HEK293 (cell line): Measurements from ENCODE around the gene CYP2A13.
"Not testable (repeated sequence)": the region's sequence is repeated elsewhere in the genome, so short reads cannot be mapped to it uniquely, and the experiment has no call there.

ENCODE experiments used
- CTCF ChIA-PET: fragments of 350-600 bp; formaldehyde crosslinking; extraction: SDS; loops from one replicate; lab custom pipeline; 2021; ENCODE audit warnings: antibody characterized with exemption; lab: Yijun Ruan, JAX
- POLR2A ChIA-PET: fragments of 300-600 bp; formaldehyde crosslinking; extraction: SDS; loops from one replicate; lab custom pipeline; 2020; ENCODE audit warnings: antibody characterized with exemption, inconsistent platforms; lab: Yijun Ruan, JAX
- H3K27ac ChIP-seq: fragments of 200-500 bp; sonication (Bioruptor generic); 2 replicates; pipeline ENCODE4 v1.5.1; 2014; ENCODE audit warnings: low read depth, low read length, control low read depth, inconsistent platforms; ENCODE audit errors: extremely low read depth
- H3K36me3 ChIP-seq, 2 experiments: fragments of 200-500 bp in 1 of 2; sonication (Bioruptor generic) in 1 of 2; 1 replicate in 1 of 2; 2 replicates in 1 of 2; pipeline ENCODE4 v1.5.1; 2014 to 2017; ENCODE audit warnings: inconsistent platforms in 2 of 2, low read length in 2 of 2; ENCODE audit not compliant: control insufficient read depth in 2 of 2, insufficient read depth in 1 of 2
- H3K4me1 ChIP-seq: fragments of 200-500 bp; sonication (Bioruptor generic); 2 replicates; pipeline ENCODE4 v1.5.1; 2014; ENCODE audit warnings: mild to moderate bottlenecking, low read length, inconsistent platforms; ENCODE audit not compliant: control insufficient read depth, insufficient read depth
- H3K4me3 ChIP-seq: 2 replicates; pipeline ENCODE4 v1.5.1; 2011; ENCODE audit warnings: low read depth, mild to moderate bottlenecking, control low read depth, low read length, moderate library complexity
- H3K9me3 ChIP-seq: fragments of 200-500 bp; sonication (Bioruptor generic); 2 replicates; pipeline ENCODE4 v1.5.1; 2014; ENCODE audit warnings: low read depth, low read length, inconsistent platforms; ENCODE audit not compliant: control insufficient read depth, insufficient read depth
- HOXC10 ChIP-seq: sonication (generic); formaldehyde crosslinking; IDR thresholded peaks from 2 replicates; pipeline ENCODE4 v1.8.1; 2023; ENCODE audit warnings: mild to moderate bottlenecking, missing genetic modification reagents
- MYNN ChIP-seq: fragments of 450-650 bp; formaldehyde crosslinking; IDR thresholded peaks from 2 replicates; pipeline ENCODE4 v1.5.1; 2016; ENCODE audit warnings: missing biosample characterization, missing genetic modification characterization, borderline replicate concordance
- YY2 ChIP-seq: fragments of 450-650 bp; formaldehyde crosslinking; IDR thresholded peaks from 2 replicates; pipeline ENCODE4 v1.5.1; 2016; ENCODE audit warnings: missing biosample characterization, missing genetic modification characterization
- ZEB2 ChIP-seq: fragments of 450-650 bp; formaldehyde crosslinking; IDR thresholded peaks from 2 replicates; pipeline ENCODE4 v1.5.1; 2016; ENCODE audit warnings: missing biosample characterization, missing genetic modification characterization
- ZNF169 ChIP-seq: fragments of 450-650 bp; formaldehyde crosslinking; IDR thresholded peaks from 2 replicates; pipeline ENCODE4 v1.5.1; 2016; ENCODE audit warnings: missing biosample characterization, missing genetic modification characterization
- ZNF248 ChIP-seq: fragments of 450-650 bp; formaldehyde crosslinking; IDR thresholded peaks from 2 replicates; pipeline ENCODE4 v1.5.1; 2017; ENCODE audit warnings: missing biosample characterization, missing genetic modification characterization
- ZNF292 ChIP-seq: fragments of 450-650 bp; formaldehyde crosslinking; IDR thresholded peaks from 2 replicates; pipeline ENCODE4 v1.5.1; 2016; ENCODE audit warnings: low read depth, missing biosample characterization, missing genetic modification characterization, borderline replicate concordance
- ZNF48 ChIP-seq: fragments of 450-650 bp; formaldehyde crosslinking; IDR thresholded peaks from 2 replicates; pipeline ENCODE4 v1.5.1; 2016; ENCODE audit warnings: missing biosample characterization, missing genetic modification characterization
- ZNF501 ChIP-seq: fragments of 450-650 bp; formaldehyde crosslinking; IDR thresholded peaks from 2 replicates; pipeline ENCODE4 v1.5.1; 2016; ENCODE audit warnings: missing biosample characterization, missing genetic modification characterization
- ZNF660 ChIP-seq: fragments of 450-650 bp; IDR thresholded peaks from 2 replicates; pipeline ENCODE4 v1.5.1; 2018; ENCODE audit warnings: missing biosample characterization, mild to moderate bottlenecking, missing genetic modification characterization
- ZSCAN23 ChIP-seq: fragments of 450-650 bp; formaldehyde crosslinking; IDR thresholded peaks from 2 replicates; pipeline ENCODE4 v1.5.1; 2016; ENCODE audit warnings: missing biosample characterization, missing genetic modification characterization
- ZSCAN30 ChIP-seq: fragments of 450-650 bp; IDR thresholded peaks from 2 replicates; pipeline ENCODE4 v1.5.1; 2018; ENCODE audit warnings: missing biosample characterization, mild to moderate bottlenecking, missing genetic modification characterization, moderate library complexity
- TF ChIP-seq, protein P1 (sequence below): fragments of 450-650 bp; formaldehyde crosslinking; IDR thresholded peaks from 2 replicates; pipeline ENCODE4 v1.5.1; 2016; ENCODE audit warnings: missing biosample characterization, missing genetic modification characterization
- TF ChIP-seq, protein P2 (sequence below): fragments of 450-650 bp; formaldehyde crosslinking; IDR thresholded peaks from 2 replicates; pipeline ENCODE4 v1.5.1; 2016; ENCODE audit warnings: missing biosample characterization, missing genetic modification characterization, low read depth
- TF ChIP-seq, protein P3 (sequence below): fragments of 450-650 bp; formaldehyde crosslinking; IDR thresholded peaks from 2 replicates; pipeline ENCODE4 v1.5.1; 2016; ENCODE audit warnings: missing biosample characterization, missing genetic modification characterization
- TF ChIP-seq, protein P4 (sequence below): IDR thresholded peaks from 2 replicates; pipeline ENCODE4 v1.6.1; 2011; ENCODE audit warnings: mild to moderate bottlenecking, low read depth, low read length, borderline replicate concordance
- TF ChIP-seq, protein P5 (sequence below): fragments of 450-650 bp; formaldehyde crosslinking; IDR thresholded peaks from 2 replicates; pipeline ENCODE4 v1.5.1; 2016; ENCODE audit warnings: missing biosample characterization, missing genetic modification characterization, borderline replicate concordance

Gene CYP2A13

DNA sequence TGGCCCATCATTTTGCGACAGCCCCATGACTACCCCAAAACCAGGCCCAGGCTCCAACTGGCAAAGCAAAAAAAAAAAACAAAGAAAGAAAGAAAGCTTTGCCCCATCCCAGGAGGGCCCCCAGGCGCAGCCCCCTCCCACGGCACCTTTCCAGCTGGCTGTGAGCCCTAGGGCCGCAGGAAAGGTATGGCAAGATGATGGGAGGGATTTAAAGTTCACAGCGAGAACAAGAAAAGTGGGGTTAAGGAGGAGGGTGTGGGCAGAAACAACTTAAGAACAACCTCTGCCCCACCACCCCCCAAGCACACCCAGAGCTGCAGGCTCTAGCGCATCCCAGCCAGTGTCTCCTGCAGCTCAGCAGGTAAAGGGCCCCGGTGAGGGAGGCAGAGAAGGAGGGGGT is 25.9 kb downstream of the CYP2A13 start, which contains the start of gene CYP2F1:
Gene CYP2F1 (plus strand): TSS at position 301 of the 400 bp plus-strand sequence. CDS start 1,757 bp downstream, outside the sequence.
- TF ChIP-seq ZSCAN23 (tag by site-specific recombination), result no peak
- TF ChIP-seq, all 188 proteins: peak for 0
- no peaks in the 10 kb centered on the region for H3K4me1 ChIP-seq
- POLR2A ChIA-PET, result interaction anchor here (0.6 kb wide), 1 partner anchor 220 kb away, joined by 3 read pairs; no protein-coding TSS in a partner anchor

DNA sequence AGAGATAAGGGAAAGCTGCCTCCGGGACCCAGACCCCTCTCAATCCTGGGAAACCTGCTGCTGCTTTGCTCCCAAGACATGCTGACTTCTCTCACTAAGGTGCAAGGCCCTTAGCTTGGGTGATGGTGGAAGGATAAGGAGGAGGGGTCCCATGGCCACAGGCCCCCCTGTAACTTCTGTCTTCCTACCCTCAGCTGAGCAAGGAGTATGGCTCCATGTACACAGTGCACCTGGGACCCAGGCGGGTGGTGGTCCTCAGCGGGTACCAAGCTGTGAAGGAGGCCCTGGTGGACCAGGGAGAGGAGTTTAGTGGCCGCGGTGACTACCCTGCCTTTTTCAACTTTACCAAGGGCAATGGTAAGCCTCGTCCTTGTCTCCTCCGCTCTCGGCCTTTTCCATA is 28.0 kb downstream of the CYP2A13 start:
- H3K36me3 ChIP-seq, result no peaks in the 10 kb centered on the region
- POLR2A ChIA-PET, result interaction anchor here (0.7 kb wide), 1 partner anchor 63 kb away, joined by 3 read pairs; no protein-coding TSS in a partner anchor
- no peak overlapping the region for H3K27ac ChIP-seq
- 0 out of 2 replicates have a peak, but pooled peaks cover 5% of the 10 kb centered on the region for H3K9me3 ChIP-seq
- TF ChIP-seq ZNF292 (tag by site-specific recombination) (no peak), ZNF501 (tag by site-specific recombination) (no peak), MYNN (tag by site-specific recombination) (no peak), ZNF48 (no peak), YY2 (no peak), ZNF169 (tag by site-specific recombination) (no peak), ZSCAN30 (tag by site-specific recombination) (no peak), ZEB2 (tag by site-specific recombination) (no peak), ZNF660 (tag by site-specific recombination) (no peak), ZNF248 (no peak), HOXC10 (no peak)
- TF ChIP-seq, protein P1, sequence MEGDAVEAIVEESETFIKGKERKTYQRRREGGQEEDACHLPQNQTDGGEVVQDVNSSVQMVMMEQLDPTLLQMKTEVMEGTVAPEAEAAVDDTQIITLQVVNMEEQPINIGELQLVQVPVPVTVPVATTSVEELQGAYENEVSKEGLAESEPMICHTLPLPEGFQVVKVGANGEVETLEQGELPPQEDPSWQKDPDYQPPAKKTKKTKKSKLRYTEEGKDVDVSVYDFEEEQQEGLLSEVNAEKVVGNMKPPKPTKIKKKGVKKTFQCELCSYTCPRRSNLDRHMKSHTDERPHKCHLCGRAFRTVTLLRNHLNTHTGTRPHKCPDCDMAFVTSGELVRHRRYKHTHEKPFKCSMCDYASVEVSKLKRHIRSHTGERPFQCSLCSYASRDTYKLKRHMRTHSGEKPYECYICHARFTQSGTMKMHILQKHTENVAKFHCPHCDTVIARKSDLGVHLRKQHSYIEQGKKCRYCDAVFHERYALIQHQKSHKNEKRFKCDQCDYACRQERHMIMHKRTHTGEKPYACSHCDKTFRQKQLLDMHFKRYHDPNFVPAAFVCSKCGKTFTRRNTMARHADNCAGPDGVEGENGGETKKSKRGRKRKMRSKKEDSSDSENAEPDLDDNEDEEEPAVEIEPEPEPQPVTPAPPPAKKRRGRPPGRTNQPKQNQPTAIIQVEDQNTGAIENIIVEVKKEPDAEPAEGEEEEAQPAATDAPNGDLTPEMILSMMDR (tag by site-specific recombination), result no peak
- TF ChIP-seq, protein P2, sequence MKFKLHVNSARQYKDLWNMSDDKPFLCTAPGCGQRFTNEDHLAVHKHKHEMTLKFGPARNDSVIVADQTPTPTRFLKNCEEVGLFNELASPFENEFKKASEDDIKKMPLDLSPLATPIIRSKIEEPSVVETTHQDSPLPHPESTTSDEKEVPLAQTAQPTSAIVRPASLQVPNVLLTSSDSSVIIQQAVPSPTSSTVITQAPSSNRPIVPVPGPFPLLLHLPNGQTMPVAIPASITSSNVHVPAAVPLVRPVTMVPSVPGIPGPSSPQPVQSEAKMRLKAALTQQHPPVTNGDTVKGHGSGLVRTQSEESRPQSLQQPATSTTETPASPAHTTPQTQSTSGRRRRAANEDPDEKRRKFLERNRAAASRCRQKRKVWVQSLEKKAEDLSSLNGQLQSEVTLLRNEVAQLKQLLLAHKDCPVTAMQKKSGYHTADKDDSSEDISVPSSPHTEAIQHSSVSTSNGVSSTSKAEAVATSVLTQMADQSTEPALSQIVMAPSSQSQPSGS (tag by site-specific recombination), result no peak
- TF ChIP-seq, protein P3, sequence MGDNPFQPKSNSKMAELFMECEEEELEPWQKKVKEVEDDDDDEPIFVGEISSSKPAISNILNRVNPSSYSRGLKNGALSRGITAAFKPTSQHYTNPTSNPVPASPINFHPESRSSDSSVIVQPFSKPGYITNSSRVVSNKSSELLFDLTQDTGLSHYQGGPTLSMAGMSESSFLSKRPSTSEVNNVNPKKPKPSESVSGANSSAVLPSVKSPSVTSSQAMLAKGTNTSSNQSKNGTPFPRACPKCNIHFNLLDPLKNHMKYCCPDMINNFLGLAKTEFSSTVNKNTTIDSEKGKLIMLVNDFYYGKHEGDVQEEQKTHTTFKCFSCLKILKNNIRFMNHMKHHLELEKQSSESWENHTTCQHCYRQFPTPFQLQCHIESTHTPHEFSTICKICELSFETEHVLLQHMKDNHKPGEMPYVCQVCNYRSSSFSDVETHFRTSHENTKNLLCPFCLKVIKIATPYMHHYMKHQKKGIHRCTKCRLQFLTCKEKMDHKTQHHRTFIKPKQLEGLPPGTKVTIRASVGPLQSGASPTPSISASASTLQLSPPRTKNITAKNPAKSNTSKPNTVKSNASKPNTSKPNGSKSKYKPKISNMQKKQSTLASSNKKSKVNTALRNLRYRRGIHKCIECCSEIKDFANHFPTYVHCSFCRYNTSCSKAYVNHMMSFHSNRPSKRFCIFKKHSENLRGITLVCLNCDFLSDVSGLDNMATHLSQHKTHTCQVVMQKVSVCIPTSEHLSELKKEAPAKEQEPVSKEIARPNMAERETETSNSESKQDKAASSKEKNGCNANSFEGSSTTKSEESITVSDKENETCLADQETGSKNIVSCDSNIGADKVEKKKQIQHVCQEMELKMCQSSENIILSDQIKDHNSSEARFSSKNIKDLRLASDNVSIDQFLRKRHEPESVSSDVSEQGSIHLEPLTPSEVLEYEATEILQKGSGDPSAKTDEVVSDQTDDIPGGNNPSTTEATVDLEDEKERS (tag by site-specific recombination), result no peak
- TF ChIP-seq, protein P4, sequence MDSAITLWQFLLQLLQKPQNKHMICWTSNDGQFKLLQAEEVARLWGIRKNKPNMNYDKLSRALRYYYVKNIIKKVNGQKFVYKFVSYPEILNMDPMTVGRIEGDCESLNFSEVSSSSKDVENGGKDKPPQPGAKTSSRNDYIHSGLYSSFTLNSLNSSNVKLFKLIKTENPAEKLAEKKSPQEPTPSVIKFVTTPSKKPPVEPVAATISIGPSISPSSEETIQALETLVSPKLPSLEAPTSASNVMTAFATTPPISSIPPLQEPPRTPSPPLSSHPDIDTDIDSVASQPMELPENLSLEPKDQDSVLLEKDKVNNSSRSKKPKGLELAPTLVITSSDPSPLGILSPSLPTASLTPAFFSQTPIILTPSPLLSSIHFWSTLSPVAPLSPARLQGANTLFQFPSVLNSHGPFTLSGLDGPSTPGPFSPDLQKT, result no peak
- TF ChIP-seq, protein P5, sequence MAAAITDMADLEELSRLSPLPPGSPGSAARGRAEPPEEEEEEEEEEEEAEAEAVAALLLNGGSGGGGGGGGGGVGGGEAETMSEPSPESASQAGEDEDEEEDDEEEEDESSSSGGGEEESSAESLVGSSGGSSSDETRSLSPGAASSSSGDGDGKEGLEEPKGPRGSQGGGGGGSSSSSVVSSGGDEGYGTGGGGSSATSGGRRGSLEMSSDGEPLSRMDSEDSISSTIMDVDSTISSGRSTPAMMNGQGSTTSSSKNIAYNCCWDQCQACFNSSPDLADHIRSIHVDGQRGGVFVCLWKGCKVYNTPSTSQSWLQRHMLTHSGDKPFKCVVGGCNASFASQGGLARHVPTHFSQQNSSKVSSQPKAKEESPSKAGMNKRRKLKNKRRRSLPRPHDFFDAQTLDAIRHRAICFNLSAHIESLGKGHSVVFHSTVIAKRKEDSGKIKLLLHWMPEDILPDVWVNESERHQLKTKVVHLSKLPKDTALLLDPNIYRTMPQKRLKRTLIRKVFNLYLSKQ (tag by site-specific recombination), result no peak
- CTCF ChIA-PET, result interaction anchor here (0.6 to 1.6 kb wide), 2 partner anchors 30 to 55 kb away, joined by 4 to 5 read pairs; no protein-coding TSS in a partner anchor
- H3K4me3 ChIP-seq, result no peak overlapping the region
- no peaks in the 10 kb centered on the region for H3K4me1 ChIP-seq

More for the DNA sequence above, 25.9 kb downstream of the CYP2A13 start, which contains the start of gene CYP2F1:
- Histone ChIP-seq H3K9me3 (0 out of 2 replicates have a peak, but pooled peaks cover 5% of the 10 kb centered on the region), H3K36me3 (no peaks in the 10 kb centered on the region), H3K27ac (no peak within 1 kb of the TSS), H3K4me3 (no peak within 1 kb of the TSS)
- CTCF ChIA-PET, result interaction anchor here (0.6 to 2.2 kb wide), 3 partner anchors 12 to 388 kb away, joined by 4 to 8 read pairs (median 5); no protein-coding TSS in a partner anchor

DNA sequence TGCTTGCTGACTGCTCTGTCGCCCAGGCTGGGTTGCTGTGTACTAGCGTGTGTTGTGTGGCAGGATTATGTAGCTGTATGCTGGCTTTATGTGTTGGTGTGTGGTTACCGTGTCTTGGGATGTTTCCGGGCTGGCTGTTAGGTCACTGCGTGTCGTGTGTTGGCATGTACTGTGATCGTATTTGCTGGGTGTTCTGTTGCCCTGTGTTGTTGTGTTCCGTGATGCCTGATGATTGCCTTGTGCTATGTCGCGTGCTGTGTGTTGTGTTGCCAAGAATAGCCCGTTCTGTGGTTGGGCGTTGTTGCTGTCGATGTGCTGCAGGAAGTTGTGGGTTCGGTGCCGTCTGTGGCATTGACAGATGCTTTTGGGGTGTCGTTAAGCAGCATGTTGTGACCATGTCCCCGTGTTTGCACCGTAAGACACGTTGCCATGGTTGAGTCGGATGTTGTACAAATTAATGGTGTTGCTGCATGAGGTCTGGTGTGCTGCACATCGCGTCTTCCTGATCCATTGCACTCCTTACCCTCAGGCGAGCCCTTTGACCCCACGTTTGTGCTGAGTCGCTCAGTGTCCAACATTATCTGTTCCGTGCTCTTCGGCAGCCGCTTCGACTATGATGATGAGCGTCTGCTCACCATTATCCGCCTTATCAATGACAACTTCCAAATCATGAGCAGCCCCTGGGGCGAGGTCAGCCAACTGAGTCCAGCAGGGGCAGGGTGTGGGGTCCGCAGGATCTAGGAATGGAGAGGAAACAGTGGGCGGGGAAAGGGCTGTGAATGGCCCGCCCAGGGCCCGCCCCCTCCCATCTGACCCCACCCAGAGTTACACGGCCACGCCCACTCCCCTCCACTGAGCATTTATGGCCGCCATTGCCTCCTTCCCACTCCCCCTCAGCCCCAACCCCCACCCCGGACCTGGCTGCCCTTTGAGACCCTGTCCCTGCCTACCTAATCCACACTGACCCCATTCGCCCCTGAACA is 33.0 kb downstream of the CYP2A13 start:
- CTCF ChIA-PET, result interaction anchor here (0.7 kb wide), 1 partner anchor 328 kb away, joined by 3 read pairs; no protein-coding TSS in a partner anchor
- POLR2A ChIA-PET, result not testable (repeated sequence)

More for the DNA sequence above, 33.0 kb downstream of the CYP2A13 start:
- H3K36me3 ChIP-seq, H3K27ac ChIP-seq, H3K9me3 ChIP-seq, H3K4me1 ChIP-seq, H3K4me3 ChIP-seq: not testable (repeated sequence)
